HTR-8/SVneo (cell line): ENCODE data around the gene FLRT2.

Source experiments
- DNase-seq: peaks from one replicate; pipeline ENCODE4 v3.0.0; 2011; ENCODE audit warnings: low spot score, mixed read lengths; ENCODE audit not compliant: insufficient read length
- FAIRE-seq: peaks from 2 replicates; lab custom pipeline; 2011; peaks lifted over from hg19 to GRCh38; lab: Jason Lieb, UNC

Gene FLRT2

DNA sequence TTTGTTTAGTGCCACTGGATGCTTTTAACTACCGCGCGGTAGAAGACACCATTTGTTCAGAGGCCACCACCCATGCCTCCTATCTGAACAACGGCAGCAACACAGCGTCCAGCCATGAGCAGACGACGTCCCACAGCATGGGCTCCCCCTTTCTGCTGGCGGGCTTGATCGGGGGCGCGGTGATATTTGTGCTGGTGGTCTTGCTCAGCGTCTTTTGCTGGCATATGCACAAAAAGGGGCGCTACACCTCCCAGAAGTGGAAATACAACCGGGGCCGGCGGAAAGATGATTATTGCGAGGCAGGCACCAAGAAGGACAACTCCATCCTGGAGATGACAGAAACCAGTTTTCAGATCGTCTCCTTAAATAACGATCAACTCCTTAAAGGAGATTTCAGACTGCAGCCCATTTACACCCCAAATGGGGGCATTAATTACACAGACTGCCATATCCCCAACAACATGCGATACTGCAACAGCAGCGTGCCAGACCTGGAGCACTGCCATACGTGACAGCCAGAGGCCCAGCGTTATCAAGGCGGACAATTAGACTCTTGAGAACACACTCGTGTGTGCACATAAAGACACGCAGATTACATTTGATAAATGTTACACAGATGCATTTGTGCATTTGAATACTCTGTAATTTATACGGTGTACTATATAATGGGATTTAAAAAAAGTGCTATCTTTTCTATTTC lies 93.2 kb downstream of the FLRT2 start:
- DNase-seq (no peak), FAIRE-seq (no peak)

DNA sequence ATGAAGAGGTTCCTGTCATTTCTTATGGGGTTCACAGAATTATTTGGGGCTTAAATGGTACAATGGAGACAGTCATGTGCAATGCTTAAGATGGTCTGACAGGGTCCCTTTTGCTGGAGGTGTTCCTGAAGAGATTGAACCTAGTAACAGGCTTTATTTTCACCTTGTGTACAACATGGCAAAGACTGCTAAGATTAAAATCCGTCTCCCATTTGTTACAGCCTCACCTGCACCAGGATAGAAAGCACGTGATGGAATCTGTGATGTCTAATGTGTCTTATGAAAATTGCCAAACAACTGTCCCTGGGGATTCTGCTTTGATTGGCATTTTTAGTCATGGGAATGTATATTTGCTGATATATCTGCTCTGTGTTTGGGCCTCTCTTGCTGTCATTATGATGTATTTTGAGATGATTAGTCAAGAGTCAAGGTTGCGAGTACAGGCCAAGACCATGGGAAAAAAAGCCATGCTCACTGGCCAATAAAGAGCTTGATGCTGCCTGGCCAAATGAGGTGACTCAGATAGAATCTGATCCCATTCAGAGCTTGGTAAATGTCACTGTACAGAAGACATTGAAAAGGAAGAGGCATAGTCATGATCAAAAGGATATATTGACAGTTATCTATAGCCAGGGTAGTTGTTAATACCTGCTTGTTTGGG lies 96.1 kb downstream of the FLRT2 start:
- no peak for FAIRE-seq
- DNase-seq, result no peak

DNA sequence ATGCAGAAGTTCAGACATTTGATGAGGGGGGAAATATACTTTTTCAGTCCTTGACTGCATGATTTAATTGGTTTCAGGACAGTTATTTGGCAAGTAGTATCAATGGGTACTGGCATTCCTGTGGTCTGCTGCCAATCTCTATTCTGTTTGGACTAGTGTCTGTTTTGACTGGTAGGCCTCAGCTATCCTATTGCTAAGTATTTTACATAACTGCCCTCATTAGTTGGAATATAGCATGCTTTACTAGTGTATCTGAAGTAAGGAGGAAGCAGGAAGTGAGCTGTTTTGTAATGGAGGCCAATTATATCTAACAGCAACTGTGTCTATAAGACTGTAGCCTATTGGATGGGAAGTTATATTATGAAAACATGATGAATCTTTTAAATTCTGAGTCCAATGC lies 104.3 kb downstream of the FLRT2 start:
- no peak for DNase-seq
- no peak for FAIRE-seq

DNA sequence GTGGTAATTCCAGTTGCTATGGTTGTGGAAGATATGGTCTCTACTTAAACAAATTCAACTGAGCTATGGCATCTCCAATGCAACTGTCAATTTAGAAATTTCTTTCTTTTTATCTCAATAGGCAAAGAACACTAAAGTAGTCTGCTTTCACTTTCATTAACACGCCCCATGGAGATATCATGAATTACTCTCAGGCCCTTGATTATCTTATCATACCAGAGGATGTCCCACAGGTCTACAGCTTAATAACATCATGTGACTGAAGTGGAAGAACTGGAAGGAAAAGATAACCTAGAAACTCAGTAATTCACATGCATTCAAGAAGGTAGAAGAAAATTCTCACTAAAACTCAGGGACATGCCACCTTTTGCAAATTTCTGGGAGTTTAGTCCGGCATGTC lies 114.3 kb downstream of the FLRT2 start:
- DNase-seq (no peak), FAIRE-seq (no peak)

DNA sequence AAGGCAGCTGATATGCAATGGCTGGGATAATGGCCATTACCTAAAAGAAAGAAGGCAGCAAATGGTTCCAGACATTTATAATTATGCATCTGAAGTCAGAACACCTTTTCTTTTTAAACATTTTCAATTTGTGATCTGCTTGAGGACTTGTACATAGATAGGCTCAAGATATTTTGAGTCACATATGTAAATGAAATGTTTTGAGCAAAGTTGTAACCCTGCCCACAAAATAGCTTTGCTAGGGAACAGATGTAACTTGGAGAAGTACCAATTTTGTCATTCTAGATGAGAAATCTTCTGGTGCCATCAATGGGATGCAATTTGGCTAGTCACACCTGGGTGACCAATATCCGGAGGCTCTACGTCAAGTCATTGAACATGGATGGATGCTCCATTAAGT lies 123.1 kb downstream of the FLRT2 start:
- FAIRE-seq (no peak), DNase-seq (no peak)

DNA sequence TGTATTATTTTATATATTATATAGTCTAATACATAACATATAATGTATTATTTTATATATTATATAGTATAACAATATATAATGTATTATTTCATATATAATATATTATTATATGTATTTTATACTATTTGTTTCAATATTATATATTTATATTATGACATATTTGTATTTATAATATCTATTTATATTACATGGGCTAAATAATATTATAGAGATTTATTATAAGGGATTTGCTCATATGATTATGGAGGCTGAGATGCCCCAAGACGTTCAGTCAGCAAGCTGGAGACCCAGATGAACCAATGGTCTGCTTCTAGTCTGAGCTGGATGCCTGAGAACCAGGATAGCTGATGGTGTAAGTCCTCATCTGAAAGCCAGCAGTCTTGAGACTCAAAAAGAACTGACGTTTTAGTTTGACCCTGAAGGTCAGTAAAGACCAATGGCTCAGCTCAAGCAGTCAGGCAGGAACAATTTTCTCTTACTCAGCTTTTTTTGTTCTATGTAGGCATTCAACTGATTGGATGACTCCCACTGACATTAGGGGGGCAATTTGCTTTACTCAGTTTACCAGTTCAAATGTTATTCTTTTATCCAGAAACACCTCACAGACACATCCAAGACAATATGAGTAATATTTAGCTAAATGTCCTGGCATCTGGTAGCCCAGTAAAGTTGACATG lies 130.4 kb downstream of the FLRT2 start:
- no peak for DNase-seq
- no peak for FAIRE-seq

DNA sequence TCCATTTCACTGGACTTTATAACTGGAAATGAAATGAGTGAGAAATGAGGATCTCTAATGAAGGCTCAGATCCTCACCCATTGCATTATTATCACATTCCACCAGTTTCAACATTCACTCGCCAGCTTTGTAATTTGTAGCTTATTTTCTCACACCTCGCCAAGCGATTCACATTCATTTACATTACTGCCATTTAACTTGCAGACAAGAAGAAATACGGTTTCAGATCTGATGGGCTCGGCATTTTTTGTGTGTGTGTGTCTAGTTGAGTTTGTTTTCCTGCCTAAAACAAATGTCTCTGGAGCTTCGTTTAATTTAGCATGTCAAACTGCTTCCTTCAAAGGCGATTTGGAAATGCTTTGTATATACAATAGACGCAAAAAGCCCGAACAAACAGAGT lies 132.2 kb downstream of the FLRT2 start:
- no peak for FAIRE-seq

DNA sequence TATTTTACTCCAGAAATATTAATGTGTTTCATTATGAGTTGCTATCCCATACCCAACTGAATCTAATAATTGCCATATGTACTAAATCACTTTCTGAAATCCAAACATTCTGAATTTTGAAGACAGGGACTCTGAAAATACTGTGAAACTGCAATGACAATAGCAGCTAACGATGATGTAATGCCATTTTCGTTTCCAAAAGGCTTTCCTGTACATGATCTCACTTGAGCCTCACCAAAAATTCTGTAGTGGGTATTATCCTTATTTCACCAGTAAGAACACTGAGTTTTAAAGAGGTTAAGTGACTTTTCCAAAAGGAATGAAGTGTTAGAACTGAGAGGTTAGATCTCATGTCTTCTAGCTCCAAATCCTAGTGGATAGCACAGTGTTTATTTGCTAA lies 133.3 kb downstream of the FLRT2 start:
- FAIRE-seq (no peak), DNase-seq (no peak)

More for the DNA sequence above, 132.2 kb downstream of the FLRT2 start:
- no peak for DNase-seq

DNA sequence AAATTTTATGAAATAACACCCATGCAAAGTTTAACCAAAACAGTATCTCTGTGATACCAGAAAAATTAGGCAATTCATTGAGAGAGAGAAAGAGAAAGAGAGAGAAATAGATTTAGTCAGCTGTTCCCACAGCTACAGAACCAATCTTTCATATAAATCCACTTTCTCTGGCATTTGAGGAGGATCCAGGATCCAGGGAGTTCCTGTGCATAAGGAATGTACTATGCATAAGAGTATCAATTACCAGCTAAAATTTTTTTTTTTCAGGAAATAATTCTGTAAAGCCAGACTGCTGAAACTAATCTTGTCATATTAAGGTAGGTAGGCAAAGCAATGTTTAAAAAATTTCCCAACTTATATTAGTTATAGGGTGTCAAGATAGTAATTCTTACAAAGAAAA lies 133.7 kb downstream of the FLRT2 start:
- DNase-seq, result no peak
- no peak for FAIRE-seq

DNA sequence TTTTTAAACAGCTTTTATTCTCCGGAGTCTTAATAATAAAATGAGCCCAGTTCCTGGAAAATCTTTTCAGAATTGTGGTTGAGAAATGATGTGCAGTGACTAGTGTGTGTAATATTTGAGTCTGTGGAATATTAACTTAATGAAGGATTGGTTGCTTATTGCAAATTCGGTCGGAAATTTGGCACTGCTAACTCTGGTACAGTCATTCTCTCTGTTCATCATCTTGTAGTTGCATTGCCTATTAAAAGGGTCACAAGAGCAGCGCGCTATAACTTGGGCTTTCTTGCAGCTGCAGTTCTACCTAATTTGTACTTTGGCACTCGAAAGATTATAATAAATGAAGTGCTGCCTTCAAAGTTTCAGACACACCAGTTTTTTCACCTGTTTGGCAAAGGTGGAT lies 146.0 kb downstream of the FLRT2 start:
- no peak for DNase-seq
- FAIRE-seq, result no peak

DNA sequence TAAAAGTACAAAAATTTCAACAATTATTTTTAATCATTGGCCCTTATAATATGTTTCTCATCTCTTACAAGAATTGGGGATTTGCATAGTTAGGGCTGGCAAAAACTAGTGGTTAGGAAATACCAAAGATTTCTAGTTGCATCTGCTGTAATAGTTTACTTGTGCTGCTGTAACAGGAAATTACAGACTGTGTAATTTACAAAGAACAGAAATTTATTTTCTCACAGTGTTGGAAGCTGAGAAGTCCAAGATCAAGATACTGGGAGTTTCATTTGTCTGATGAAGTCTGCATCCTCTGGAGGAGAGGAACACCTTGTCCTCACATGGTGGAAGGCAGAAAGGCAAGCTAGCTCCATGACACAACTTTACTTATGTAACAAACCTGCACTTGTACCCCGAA lies 157.0 kb downstream of the FLRT2 start:
- DNase-seq (no peak), FAIRE-seq (no peak)

DNA sequence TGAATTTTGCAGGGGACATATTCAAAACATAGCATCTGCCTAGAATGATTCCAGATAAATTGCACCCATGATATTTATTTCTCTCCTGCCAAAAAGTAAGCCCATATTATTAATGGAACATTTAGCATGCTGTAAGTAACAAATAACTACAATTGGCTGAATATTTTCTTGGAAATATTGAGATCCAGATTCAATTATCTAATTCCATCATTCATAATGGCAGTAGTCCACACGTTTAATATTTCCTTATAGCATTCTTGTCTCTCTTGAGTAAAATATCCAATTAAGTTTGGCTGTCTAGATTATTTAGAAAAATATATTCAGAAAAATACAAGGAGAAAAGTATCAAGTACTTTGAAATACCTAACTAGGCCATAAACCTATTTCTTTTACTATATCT lies 157.5 kb downstream of the FLRT2 start:
- DNase-seq, result no peak
- FAIRE-seq, result no peak

DNA sequence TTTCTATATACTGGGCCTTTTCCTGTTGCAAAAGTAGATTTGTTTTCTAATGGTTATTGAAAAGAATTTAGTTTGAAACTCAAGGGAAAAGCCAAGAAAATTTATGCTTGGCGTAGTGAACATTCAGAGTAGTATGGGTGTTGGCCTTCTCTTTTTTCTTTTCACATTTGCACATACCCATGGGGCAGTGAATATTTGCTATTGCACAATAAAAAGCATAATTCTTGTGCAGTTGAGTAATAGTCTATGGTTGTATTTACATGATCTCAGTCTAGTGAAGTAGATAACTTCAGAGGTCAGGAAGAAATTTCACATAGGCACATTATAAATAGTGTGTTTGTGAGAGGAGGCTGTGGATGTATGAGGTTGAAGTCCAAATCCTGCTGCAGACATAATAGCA lies 158.1 kb downstream of the FLRT2 start:
- DNase-seq, result no peak
- no peak for FAIRE-seq

DNA sequence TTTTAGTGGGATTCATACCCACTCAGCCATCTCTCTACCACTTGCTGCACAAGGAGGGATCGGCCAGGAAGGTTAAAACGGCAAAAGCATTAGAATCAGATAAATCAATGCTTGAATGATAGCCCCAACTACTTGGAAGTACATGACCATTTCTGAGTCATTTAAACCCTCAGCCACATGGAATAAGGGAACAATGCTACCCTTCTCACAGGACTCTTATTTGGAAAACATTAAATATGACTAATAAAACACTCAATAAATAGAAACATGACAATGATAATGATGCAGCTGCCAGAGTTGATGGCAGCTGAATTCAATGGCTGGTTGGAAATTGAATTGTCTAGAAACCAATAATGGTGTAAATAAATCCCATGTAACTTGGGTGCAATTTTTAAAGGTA lies 165.4 kb downstream of the FLRT2 start:
- DNase-seq, result no peak
- no peak for FAIRE-seq

DNA sequence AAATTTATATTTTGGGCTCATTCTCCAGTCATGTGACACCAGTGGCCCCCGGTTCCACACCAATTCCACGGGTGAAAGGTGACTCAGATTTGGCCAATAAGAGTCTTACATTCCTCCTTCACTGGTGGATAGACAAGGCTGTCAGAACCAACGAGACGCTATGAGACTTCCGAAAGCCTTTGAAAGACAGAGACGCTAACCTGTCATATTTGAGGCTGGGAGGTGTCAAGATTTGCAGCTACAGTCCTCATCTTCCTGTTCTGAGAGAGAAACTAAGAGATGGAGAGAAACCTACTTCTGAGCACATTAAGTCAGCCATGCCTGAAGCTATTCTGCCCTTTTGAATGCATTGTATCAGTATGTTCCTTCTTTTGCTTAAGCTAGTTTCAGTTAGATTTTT lies 171.2 kb downstream of the FLRT2 start:
- no peak for FAIRE-seq

DNA sequence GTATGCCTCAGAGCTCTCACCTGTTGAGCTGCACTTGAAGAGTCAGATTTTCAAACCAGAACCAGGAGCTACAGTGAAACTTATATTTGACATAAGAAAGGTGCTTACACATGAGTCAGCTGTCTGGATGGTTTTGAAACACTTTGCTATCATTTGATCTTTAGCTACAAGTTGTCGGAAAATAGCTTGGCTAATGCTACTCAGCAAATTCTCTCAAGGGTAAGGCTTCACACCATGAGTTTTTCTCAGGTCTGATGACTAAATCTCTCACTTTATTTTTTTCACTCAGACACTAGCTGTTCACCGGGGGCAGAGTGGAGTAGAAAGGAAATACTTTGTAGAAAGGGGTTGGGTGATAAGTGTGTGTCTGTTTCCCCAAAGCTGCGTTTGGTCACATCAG lies 171.8 kb downstream of the FLRT2 start:
- no peak for FAIRE-seq
- DNase-seq, result no peak

More for the DNA sequence above, 171.2 kb downstream of the FLRT2 start:
- DNase-seq, result no peak

DNA sequence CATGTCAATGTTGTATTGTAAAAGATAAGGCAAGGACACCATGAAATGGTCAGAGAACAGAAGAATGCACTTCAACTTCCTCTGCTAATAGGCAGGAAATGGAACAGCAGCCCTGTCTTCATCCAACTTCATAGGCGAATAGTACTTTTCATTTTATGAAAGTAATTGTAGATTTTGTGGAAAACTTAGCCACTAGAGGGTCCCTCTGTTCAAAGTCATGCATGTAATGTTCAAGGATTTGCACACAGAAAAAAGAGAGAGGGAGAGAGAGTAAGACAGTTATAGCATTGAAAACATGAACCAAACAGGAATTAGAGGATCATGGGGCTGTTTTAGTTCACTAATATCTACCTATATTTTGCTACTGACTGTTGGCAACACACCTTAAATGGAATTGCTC lies 172.2 kb downstream of the FLRT2 start:
- FAIRE-seq (no peak), DNase-seq (no peak)

DNA sequence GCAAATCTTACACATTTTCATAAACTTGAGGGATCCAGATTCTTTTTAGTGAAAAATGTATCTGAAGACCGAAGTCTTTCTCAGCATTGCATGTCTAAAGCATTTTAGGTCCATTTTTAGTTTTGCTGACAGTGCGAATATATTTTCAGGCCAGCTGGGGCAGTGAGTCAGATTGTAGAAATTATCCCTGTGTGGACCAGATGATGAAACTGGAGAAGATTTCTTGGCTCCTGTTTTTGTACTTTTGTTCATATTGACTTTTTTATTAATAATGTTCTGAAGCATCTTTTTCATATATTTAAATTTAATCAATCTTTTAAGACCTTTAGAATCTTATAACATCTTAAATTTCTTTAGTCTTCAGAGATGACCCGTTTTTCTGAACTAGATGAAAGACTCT lies 173.1 kb downstream of the FLRT2 start:
- DNase-seq (no peak), FAIRE-seq (no peak)
